Measurements from ENCODE around the gene GDF15. TPM values are rescaled to one million over a fixed set of nuclear protein-coding genes. Genes with fewer than 3 reads are reported as not detected.

The GDF15 gene
- total and polyA plus RNA-seq, 3 donors from 2014 or later: 0.93 to 2.5 (median 1.0) TPM

- Histone ChIP-seq H3K4me1 (peaks cover 16% of the 10 kb centered on the region), H3K27ac (no peak overlapping the region), H3K27me3 (no peaks in the 10 kb centered on the region), H3K9me3 (no peaks in the 10 kb centered on the region), H3K4me3 (no peak overlapping the region), H3K36me3 (ENCODE audit: low read depth, missing control alignments) (no peaks in the 10 kb centered on the region)
- no peak for DNase-seq
- intact Hi-C loops (cut with DNase I; ENCODE audit: low total_unique reads): no loop called here
- WGBS, 2 donors: 89 to 93% methylated on average over 9 of the region's 9 CpGs
- TF ChIP-seq POLR2A (IDR thresholded peaks at IDR 0.05) (no peak), CTCF (IDR thresholded peaks at IDR 0.05) (no peak)
Observed at GRCh38 chr19:18406749-18407148, 20.8 kb downstream of the GDF15 start.

GRCh38 chr19:18408053-18408476, 22.1 kb downstream of the GDF15 start:
- intact Hi-C loops (cut with DNase I; ENCODE audit: low total_unique reads): no loop called here
- Histone ChIP-seq H3K9me3 (no peaks in the 10 kb centered on the region), H3K4me3 (no peak overlapping the region), H3K27me3 (no peaks in the 10 kb centered on the region), H3K36me3 (ENCODE audit: low read depth, missing control alignments) (no peaks in the 10 kb centered on the region), H3K4me1 (peaks cover 3% of the 10 kb centered on the region), H3K27ac (no peak overlapping the region)
- WGBS, 2 donors: 63 to 70% methylated on average over 10 of the region's 10 CpGs
- DNase-seq: no peak
- TF ChIP-seq POLR2A (IDR thresholded peaks at IDR 0.05) (no peak), CTCF (IDR thresholded peaks at IDR 0.05) (peak in 1 of 3 experiments; percentile 14)

GRCh38 chr19:18412610-18413239, 26.8 kb downstream of the GDF15 start:
- TF ChIP-seq CTCF (IDR thresholded peaks at IDR 0.05) (no peak), POLR2A (IDR thresholded peaks at IDR 0.05) (no peak)
- Histone ChIP-seq H3K4me1 (peaks cover 34% of the 10 kb centered on the region), H3K4me3 (no peak overlapping the region), H3K9me3 (no peaks in the 10 kb centered on the region), H3K27ac (no peak overlapping the region), H3K36me3 (ENCODE audit: low read depth, missing control alignments) (no peaks in the 10 kb centered on the region), H3K27me3 (no peaks in the 10 kb centered on the region)
- intact Hi-C loops (cut with DNase I; ENCODE audit: low total_unique reads): no loop called here
- 82 to 85% methylated on average over 16 of the region's 16 CpGs for WGBS, 2 donors
- DNase-seq: no peak

GRCh38 chr19:18414504-18415177, 28.7 kb downstream of the GDF15 start:
- TF ChIP-seq CTCF (IDR thresholded peaks at IDR 0.05) (no peak), POLR2A (IDR thresholded peaks at IDR 0.05) (no peak)
- Histone ChIP-seq H3K27me3 (no peaks in the 10 kb centered on the region), H3K4me3 (peak overlapping the region in 1 of 2 donors; percentile 57), H3K36me3 (ENCODE audit: low read depth, missing control alignments) (no peaks in the 10 kb centered on the region), H3K9me3 (no peaks in the 10 kb centered on the region), H3K4me1 (peaks cover 46% of the 10 kb centered on the region), H3K27ac (peak overlapping the region; percentile 92 to 93)
- intact Hi-C loops (cut with DNase I; ENCODE audit: low total_unique reads): no loop called here
- 11 to 15% methylated on average over 8 to 11 of the region's 11 CpGs for WGBS, 2 donors
- no peak for DNase-seq

All from testis (tissue), 3 donors.